HepG2 (cell line): ENCODE data around the gene FNDC4. TPM values are rescaled to one million over a fixed set of nuclear protein-coding genes. Genes with fewer than 3 reads are reported as not detected.

Source experiments
- ATF1 ChIP-seq: IDR thresholded peaks from 2 replicates; pipeline ENCODE4 v1.6.1; 2016; ENCODE audit warnings: mild to moderate bottlenecking, control low read depth
- EZH2 ChIP-seq: conservative IDR thresholded peaks from 2 replicates; pipeline ENCODE4 v1.6.1; 2012; ENCODE audit warnings: mild to moderate bottlenecking, low read depth, low read length, moderate library complexity
- FOXA3 ChIP-seq: IDR thresholded peaks from 2 replicates; pipeline ENCODE4 v1.6.1; 2016; ENCODE audit warnings: missing genetic modification reagents, missing compliant biosample characterization
- HOXA3 ChIP-seq: sonication (generic); formaldehyde crosslinking; IDR thresholded peaks from 2 replicates; pipeline ENCODE4 v1.5.0; 2020; ENCODE audit warnings: missing genetic modification reagents
- NFYB ChIP-seq: sonication (generic); formaldehyde crosslinking; IDR thresholded peaks from 2 replicates; pipeline ENCODE4 v1.4.0; 2020; ENCODE audit warnings: missing genetic modification reagents
- TBL1XR1 ChIP-seq: fragments of 150-350 bp; IDR thresholded peaks from 2 replicates; pipeline ENCODE4 v1.6.1; 2014; ENCODE audit warnings: borderline replicate concordance, low read length; ENCODE audit not compliant: partially characterized antibody
- ZNF264 ChIP-seq: sonication (generic); formaldehyde crosslinking; IDR thresholded peaks from 2 replicates; pipeline ENCODE4 v1.4.0; 2020; ENCODE audit warnings: missing genetic modification reagents
- ZNF562 ChIP-seq: sonication (generic); formaldehyde crosslinking; IDR thresholded peaks from 2 replicates; pipeline ENCODE4 v1.8.0; 2022; ENCODE audit warnings: missing genetic modification reagents, borderline replicate concordance
- ZSCAN20 ChIP-seq: sonication (generic); formaldehyde crosslinking; IDR thresholded peaks from 2 replicates; pipeline ENCODE4 v1.4.0; 2020; ENCODE audit warnings: missing genetic modification reagents, mild to moderate bottlenecking, borderline replicate concordance
- polyA plus RNA-seq, 8 experiments: library from polyadenylated mRNA; depleted of rRNA in 3 of 8; stranded (reverse) in 7 of 8; unstranded in 1 of 8; fragments of >200 nt; fragmentation: Illumina TruSeq in 4 of 8; extraction: Trizol in 4 of 8; gene quantifications; 2 replicates each; pipeline versions ENCODE4 v1.2.1 to v1.2.3, GENCODE V29; 2011 to 2016; ENCODE audit warnings: low read depth in 4 of 8, missing spikeins in 1 of 8, mixed read lengths in 1 of 8; ENCODE audit not compliant: insufficient read depth in 1 of 8
- total RNA-seq, 5 experiments: library from RNA; depleted of rRNA; stranded (reverse); fragments of >200 nt; fragmentation: Illumina TruSeq; extraction: Trizol; gene quantifications; 2 replicates each; pipeline ENCODE4 v1.2.3, GENCODE V29; 2016; ENCODE audit warnings: low read depth in 1 of 5
- TF ChIP-seq, protein P1 (sequence below), 2 experiments: fragments of 450-650 bp in 1 of 2; sonication (generic) in 1 of 2; formaldehyde crosslinking in 1 of 2; IDR thresholded peaks; 2 replicates each; pipeline versions ENCODE4 v1.6.1 to v1.8.0; 2016 to 2022; ENCODE audit warnings: antibody characterized with exemption in 1 of 2, mild to moderate bottlenecking in 1 of 2, missing genetic modification reagents in 1 of 2
- TF ChIP-seq, protein P2 (sequence below): sonication (generic); formaldehyde crosslinking; IDR thresholded peaks from 2 replicates; pipeline ENCODE4 v1.8.0; 2022; ENCODE audit warnings: mild to moderate bottlenecking, missing genetic modification reagents, moderate library complexity
- TF ChIP-seq, protein P3 (sequence below): sonication (generic); formaldehyde crosslinking; IDR thresholded peaks from 2 replicates; pipeline ENCODE4 v1.4.0; 2020; ENCODE audit warnings: missing genetic modification reagents
- TF ChIP-seq, protein P4 (sequence below): IDR thresholded peaks from 2 replicates; pipeline ENCODE4 v1.6.1; 2012; ENCODE audit warnings: low read depth, low read length, improper control_type of control experiment

Gene FNDC4
- total and polyA plus RNA-seq, 2 of the 13 experiments (the other 11 are each of a cell fraction or from before 2014, with no cell fraction given), result 9.0 to 17.4 TPM

- TF ChIP-seq, protein P1, sequence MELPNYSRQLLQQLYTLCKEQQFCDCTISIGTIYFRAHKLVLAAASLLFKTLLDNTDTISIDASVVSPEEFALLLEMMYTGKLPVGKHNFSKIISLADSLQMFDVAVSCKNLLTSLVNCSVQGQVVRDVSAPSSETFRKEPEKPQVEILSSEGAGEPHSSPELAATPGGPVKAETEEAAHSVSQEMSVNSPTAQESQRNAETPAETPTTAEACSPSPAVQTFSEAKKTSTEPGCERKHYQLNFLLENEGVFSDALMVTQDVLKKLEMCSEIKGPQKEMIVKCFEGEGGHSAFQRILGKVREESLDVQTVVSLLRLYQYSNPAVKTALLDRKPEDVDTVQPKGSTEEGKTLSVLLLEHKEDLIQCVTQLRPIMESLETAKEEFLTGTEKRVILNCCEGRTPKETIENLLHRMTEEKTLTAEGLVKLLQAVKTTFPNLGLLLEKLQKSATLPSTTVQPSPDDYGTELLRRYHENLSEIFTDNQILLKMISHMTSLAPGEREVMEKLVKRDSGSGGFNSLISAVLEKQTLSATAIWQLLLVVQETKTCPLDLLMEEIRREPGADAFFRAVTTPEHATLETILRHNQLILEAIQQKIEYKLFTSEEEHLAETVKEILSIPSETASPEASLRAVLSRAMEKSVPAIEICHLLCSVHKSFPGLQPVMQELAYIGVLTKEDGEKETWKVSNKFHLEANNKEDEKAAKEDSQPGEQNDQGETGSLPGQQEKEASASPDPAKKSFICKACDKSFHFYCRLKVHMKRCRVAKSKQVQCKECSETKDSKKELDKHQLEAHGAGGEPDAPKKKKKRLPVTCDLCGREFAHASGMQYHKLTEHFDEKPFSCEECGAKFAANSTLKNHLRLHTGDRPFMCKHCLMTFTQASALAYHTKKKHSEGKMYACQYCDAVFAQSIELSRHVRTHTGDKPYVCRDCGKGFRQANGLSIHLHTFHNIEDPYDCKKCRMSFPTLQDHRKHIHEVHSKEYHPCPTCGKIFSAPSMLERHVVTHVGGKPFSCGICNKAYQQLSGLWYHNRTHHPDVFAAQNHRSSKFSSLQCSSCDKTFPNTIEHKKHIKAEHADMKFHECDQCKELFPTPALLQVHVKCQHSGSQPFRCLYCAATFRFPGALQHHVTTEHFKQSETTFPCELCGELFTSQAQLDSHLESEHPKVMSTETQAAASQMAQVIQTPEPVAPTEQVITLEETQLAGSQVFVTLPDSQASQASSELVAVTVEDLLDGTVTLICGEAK (IDR thresholded peaks at IDR 0.05), result no peak
- TF ChIP-seq, protein P1 (CRISPR knock-in tag; IDR thresholded peaks at IDR 0.05), result no peak
- TF ChIP-seq NFYB (CRISPR knock-in tag) (no peak; the same call in 1 of the 2 replicates), ZNF264 (CRISPR knock-in tag) (0 out of 2 replicates have a peak, but pooled peaks have one; percentile 20), ZSCAN20 (CRISPR knock-in tag) (no peak), EZH2 (no peak), TBL1XR1 (no peak), HOXA3 (CRISPR knock-in tag) (no peak), FOXA3 (CRISPR knock-in tag) (peak; percentile 84; the same call in 1 of the 2 replicates), ZNF562 (CRISPR knock-in tag) (no peak), ATF1 (CRISPR knock-in tag) (no peak)
- TF ChIP-seq, protein P2, sequence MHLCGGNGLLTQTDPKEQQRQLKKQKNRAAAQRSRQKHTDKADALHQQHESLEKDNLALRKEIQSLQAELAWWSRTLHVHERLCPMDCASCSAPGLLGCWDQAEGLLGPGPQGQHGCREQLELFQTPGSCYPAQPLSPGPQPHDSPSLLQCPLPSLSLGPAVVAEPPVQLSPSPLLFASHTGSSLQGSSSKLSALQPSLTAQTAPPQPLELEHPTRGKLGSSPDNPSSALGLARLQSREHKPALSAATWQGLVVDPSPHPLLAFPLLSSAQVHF (CRISPR knock-in tag), result peak; percentile 51; the same call in 1 of the 2 replicates
- TF ChIP-seq, protein P3, sequence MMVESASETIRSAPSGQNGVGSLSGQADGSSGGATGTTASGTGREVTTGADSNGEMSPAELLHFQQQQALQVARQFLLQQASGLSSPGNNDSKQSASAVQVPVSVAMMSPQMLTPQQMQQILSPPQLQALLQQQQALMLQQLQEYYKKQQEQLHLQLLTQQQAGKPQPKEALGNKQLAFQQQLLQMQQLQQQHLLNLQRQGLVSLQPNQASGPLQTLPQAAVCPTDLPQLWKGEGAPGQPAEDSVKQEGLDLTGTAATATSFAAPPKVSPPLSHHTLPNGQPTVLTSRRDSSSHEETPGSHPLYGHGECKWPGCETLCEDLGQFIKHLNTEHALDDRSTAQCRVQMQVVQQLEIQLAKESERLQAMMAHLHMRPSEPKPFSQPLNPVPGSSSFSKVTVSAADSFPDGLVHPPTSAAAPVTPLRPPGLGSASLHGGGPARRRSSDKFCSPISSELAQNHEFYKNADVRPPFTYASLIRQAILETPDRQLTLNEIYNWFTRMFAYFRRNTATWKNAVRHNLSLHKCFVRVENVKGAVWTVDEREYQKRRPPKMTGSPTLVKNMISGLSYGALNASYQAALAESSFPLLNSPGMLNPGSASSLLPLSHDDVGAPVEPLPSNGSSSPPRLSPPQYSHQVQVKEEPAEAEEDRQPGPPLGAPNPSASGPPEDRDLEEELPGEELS (CRISPR knock-in tag), result peak; percentile 46; the same call in 1 of the 2 replicates
- TF ChIP-seq, protein P4, sequence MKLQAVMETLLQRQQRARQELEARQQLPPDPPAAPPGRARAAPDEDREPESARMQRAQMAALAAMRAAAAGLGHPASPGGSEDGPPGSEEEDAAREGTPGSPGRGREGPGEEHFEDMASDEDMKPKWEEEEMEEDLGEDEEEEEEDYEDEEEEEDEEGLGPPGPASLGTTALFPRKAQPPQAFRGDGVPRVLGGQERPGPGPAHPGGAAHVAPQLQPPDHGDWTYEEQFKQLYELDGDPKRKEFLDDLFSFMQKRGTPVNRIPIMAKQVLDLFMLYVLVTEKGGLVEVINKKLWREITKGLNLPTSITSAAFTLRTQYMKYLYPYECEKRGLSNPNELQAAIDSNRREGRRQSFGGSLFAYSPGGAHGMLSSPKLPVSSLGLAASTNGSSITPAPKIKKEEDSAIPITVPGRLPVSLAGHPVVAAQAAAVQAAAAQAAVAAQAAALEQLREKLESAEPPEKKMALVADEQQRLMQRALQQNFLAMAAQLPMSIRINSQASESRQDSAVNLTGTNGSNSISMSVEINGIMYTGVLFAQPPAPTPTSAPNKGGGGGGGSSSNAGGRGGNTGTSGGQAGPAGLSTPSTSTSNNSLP, result peak; percentile 6; the same call in 1 of the 2 replicates
Observed at GRCh38 chr2:27495840-27496356, 898 bp upstream of the FNDC4 start (continued).
